Bronchial epithelial cell (primary cell): ENCODE data around the gene WDFY3. TPM values are rescaled to one million over a fixed set of nuclear protein-coding genes. Genes with fewer than 3 reads are reported as not detected.
A peak's percentile ranks its signal among the peaks of the same experiment; 100 is the strongest.

Source experiments
- DNase-seq: peaks from one replicate; pipeline ENCODE4 v3.0.0-alpha.2; 2010; ENCODE audit warnings: low read depth
- FAIRE-seq: peaks from 2 replicates; lab custom pipeline; 2011; peaks lifted over from hg19 to GRCh38; lab: Jason Lieb, UNC
- H3K27me3 ChIP-seq: 2 replicates; pipeline ENCODE4 v1.5.1; 2011; ENCODE audit warnings: low read length; ENCODE audit not compliant: control insufficient read depth, insufficient read depth
- H3K36me3 ChIP-seq: 2 replicates; pipeline ENCODE4 v1.5.1; 2011; ENCODE audit warnings: low read length; ENCODE audit not compliant: control insufficient read depth, insufficient read depth
- H3K4me3 ChIP-seq: 2 replicates; pipeline ENCODE4 v1.5.1; 2011; ENCODE audit warnings: mild to moderate bottlenecking, low read depth, low read length, control low read depth
- CTCF ChIP-seq: IDR thresholded peaks from 2 replicates; pipeline ENCODE4 v1.5.1; 2011; ENCODE audit warnings: mild to moderate bottlenecking, moderate library complexity, low read length, control low read depth, inconsistent platforms; ENCODE audit not compliant: insufficient read depth, severe bottlenecking
- total RNA-seq: library from RNA; depleted of rRNA; stranded (reverse); fragments of >200 nt; gene quantifications from 2 replicates; pipeline ENCODE4 v1.2.1, GENCODE V29; 2014

The WDFY3 gene
- total RNA-seq, 1 donor from 2014 or later: 33.2 TPM

- H3K4me3 ChIP-seq: no peak overlapping the region
- no peak for TF ChIP-seq CTCF
- H3K36me3 ChIP-seq: peaks cover 3% of the 10 kb centered on the region
- DNase-seq (peak; percentile 41), FAIRE-seq (no peak)
- no peaks in the 10 kb centered on the region for H3K27me3 ChIP-seq
These were observed 42.1 kb downstream of the WDFY3 start for GRCh38 chr4:84924434-84924833.

- Histone ChIP-seq H3K27me3 (no peaks in the 10 kb centered on the region), H3K36me3 (no peaks in the 10 kb centered on the region), H3K4me3 (no peak overlapping the region)
- FAIRE-seq (no peak), DNase-seq (peak; percentile 85)
- TF ChIP-seq CTCF: no peak
These were observed 45.9 kb downstream of the WDFY3 start for GRCh38 chr4:84920617-84921016.

- Histone ChIP-seq H3K27me3 (no peaks in the 10 kb centered on the region), H3K36me3 (no peaks in the 10 kb centered on the region), H3K4me3 (no peak overlapping the region)
- no peak for TF ChIP-seq CTCF
- DNase-seq (no peak), FAIRE-seq (no peak)
These were observed 48.5 kb downstream of the WDFY3 start for GRCh38 chr4:84917869-84918600.

- FAIRE-seq (no peak), DNase-seq (no peak)
- H3K36me3 ChIP-seq: no peaks in the 10 kb centered on the region
- no peaks in the 10 kb centered on the region for H3K27me3 ChIP-seq
- no peak for TF ChIP-seq CTCF
- no peak overlapping the region for H3K4me3 ChIP-seq
These were observed 49.2 kb downstream of the WDFY3 start for GRCh38 chr4:84917086-84917821.

- Histone ChIP-seq H3K36me3 (no peaks in the 10 kb centered on the region), H3K4me3 (no peak overlapping the region), H3K27me3 (no peaks in the 10 kb centered on the region)
- DNase-seq (no peak), FAIRE-seq (no peak)
- no peak for TF ChIP-seq CTCF
These were observed 50.3 kb downstream of the WDFY3 start for GRCh38 chr4:84916227-84916626.
